HG02884 (cell line): Measurements from ENCODE around the gene RRM2.

ENCODE experiments used
- ATAC-seq: cut with Tn5 transposase; IDR thresholded peaks from one replicate; pipeline ENCODE4 v1.9.1; 2021; ENCODE audit warnings: mild to moderate bottlenecking, moderate library complexity; ENCODE audit not compliant: unreplicated experiment

The RRM2 gene

GRCh38 chr2:10169053-10169578 lies 46.6 kb downstream of the RRM2 start:
- no peak for ATAC-seq

- no peak for ATAC-seq
Observed at GRCh38 chr2:10169581-10169980, 47.0 kb downstream of the RRM2 start.

GRCh38 chr2:10170256-10170655 lies 47.7 kb downstream of the RRM2 start:
- ATAC-seq = no peak

GRCh38 chr2:10171006-10171800 lies 48.7 kb downstream of the RRM2 start:
- no peak for ATAC-seq

GRCh38 chr2:10172033-10172871 lies 49.7 kb downstream of the RRM2 start:
- no peak for ATAC-seq

- ATAC-seq = no peak
Observed at GRCh38 chr2:10173258-10174005, 50.9 kb downstream of the RRM2 start.

GRCh38 chr2:10174173-10174572 lies 51.6 kb downstream of the RRM2 start:
- ATAC-seq = no peak

- ATAC-seq = no peak
Observed at GRCh38 chr2:10175441-10175840, 52.9 kb downstream of the RRM2 start.

GRCh38 chr2:10178751-10179150 lies 56.2 kb downstream of the RRM2 start:
- ATAC-seq = no peak

GRCh38 chr2:10179422-10179821 lies 56.9 kb downstream of the RRM2 start:
- no peak for ATAC-seq

- no peak for ATAC-seq
Observed at GRCh38 chr2:10180229-10180628, 57.7 kb downstream of the RRM2 start.
